Stimulated activated CD4-positive, alpha-beta T cell treated with anti-CD3 and anti-CD28 coated beads, Interleukin-4, amount 100 ng/mL, for 24 hours (primary cell): ENCODE results near the gene BPIFB1.

Experiments used
- DNase-seq: peaks from one replicate; pipeline ENCODE4 v3.0.0-alpha.2; 2020

The BPIFB1 gene

DNA sequence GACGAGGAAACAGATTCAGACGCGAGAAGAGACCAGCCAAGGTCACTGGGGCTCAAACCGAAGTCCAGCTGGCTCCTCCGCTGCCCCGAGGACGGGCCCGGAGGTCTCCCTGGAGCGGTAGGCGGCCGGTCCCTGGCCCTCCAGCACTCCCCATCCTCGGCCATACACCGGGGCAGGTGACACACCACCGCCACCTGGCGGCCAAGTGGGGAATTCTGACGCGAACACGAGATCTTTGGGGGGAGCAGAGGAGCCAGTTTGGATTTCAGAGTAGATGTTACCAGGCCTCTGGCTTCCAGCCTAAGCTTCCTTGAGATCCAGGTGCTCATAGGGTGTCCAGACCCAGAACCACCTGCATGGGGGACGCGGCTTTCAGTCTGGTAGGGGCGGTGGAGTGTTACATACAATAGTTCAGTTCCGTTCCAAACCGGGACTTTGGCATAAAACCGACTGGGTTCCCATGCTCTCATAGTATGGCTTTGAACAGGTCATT is 16.1 kb downstream of the BPIFB1 start:
- peak; percentile 75 for DNase-seq

GRCh38 chr20:33301192-33301930 is 18.3 kb downstream of the BPIFB1 start:
- DNase-seq, result no peak

DNA sequence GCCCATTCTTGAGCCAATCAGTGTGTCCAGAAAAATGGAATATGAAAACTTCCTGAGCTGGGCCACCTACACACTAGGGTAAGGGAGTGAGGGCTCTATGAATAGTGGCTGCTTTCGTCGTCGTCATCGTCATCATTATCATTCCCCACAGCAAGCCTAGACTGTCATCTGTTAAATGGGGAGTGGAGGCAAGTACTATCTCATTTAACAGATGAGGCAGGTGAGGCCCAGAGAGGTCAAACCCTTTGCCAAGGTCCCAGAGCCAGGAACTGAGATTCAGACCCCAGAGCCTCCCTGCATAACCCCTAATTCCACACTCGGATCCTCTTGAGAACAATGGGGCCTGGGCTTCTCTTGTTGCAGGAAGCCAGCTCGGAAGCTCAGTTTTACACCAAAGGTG is 20.6 kb downstream of the BPIFB1 start:
- DNase-seq, result no peak

DNA sequence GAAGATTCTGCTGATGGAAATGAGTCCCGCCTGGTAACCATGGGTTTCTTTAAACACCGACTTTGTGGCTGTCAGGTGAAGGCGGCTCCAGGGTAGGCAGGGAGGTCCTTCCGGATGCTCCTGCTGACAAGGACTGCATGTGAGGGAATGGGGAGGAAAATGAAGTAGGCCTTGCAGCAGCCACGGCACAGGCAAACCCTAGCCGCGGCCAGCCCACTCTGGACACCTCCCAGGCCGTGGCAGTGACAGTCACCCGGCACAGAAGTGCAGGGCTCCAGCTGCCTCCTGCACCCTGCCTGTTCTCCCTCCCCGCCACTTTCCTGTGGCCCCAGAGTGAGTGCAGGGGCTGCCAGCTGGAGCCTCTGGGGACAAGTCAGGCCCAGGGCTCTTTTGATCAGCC is 21.0 kb downstream of the BPIFB1 start:
- no peak for DNase-seq

DNA sequence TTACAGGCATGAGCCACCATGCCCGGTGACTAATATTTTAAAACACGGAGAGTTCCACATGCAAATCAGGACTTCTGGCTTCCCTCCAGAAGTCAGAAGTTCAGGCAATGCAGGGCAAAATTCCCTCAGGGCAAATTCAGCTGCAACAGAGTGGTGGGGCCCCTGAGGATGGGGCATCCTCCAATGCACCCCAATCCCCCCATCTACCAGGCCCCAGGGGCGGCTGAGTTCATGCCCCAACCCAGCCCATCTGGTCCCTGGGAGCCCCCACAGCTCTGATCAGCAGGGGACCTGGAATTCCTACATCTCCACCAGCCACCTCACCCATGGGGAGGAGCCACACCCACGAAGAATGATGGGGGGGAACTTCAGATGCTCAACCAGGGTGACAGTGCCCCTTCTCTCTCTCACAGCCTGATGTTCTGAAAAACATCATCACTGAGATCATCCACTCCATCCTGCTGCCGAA is 22.6 kb downstream of the BPIFB1 start:
- no peak for DNase-seq

- DNase-seq, result no peak
Observed at GRCh38 chr20:33306228-33306627, 23.2 kb downstream of the BPIFB1 start.

DNA sequence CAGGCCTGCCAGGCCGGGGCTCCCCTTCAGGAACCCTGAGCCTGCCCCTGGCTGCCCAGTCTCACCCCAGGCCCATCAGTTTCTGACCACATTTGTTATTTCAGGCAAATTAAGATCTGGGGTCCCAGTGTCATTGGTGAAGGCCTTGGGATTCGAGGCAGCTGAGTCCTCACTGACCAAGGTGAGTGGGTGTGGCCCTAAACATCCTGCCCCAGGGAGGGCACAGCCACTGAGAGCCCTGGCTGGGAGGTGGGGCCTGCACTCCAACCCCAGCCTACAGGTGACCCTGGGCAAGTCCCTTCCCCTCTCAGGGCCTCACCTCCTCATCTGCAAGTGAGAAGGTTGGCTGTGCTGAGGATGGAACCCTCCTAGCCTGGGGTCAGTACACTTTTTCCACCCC is 23.8 kb downstream of the BPIFB1 start:
- no peak for DNase-seq

DNA sequence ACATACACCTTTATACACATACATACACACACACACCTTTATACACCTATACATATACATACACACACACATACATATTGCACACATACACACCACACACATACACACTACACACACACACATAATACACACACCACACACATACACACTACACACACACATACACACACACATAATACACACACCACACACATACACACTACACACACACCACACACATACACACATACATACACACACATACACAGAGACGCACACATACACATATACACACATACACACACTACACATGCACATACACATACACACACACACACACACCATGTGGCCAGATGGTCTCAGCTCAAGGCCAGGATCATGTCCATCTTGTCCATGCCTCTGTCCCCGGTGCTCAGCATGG is 25.7 kb downstream of the BPIFB1 start:
- DNase-seq, result no peak

DNA sequence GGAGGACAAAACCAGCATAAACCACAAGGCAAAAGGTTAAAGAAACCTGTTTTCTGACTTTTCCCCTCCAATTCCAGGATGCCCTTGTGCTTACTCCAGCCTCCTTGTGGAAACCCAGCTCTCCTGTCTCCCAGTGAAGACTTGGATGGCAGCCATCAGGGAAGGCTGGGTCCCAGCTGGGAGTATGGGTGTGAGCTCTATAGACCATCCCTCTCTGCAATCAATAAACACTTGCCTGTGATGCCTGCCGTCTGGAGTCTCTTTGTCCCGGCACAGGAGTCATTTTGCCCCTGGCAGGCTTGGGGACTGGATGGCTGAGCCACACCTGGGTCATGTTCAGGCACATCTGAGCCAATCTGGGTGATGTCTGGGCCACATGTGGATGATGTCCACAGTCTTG is 26.6 kb downstream of the BPIFB1 start:
- DNase-seq, result no peak

DNA sequence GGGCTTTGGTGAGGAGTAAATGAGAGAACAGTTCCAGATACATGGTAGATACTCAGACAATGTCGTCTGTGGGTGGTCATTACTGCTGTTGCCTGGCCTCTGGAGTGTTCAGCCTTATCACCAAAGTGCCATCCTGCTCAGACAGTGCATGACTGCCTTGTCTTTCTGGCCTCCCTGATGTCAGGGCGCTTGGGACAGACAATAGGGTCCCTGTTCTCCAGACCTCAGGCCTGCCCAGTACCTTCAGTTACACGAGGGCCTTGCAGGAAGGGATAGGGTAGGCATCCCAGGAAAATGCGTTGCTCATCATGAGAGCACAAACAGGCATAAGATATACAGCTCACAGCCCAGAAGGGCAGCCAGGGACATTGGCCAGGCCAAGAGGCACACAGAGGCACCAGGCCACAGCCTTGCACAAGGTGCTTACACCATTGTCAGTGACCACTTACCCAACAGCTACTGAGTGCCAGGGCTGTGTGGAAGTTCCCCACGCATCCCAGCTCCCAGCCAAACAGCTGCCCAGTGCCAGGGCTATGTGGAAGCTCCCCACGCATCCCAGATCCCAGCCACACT is 27.4 kb downstream of the BPIFB1 start:
- DNase-seq, result no peak

- DNase-seq, result no peak
Observed at GRCh38 chr20:33311011-33311410, 28.0 kb downstream of the BPIFB1 start.

GRCh38 chr20:33311996-33312395 is 29.0 kb downstream of the BPIFB1 start:
- DNase-seq, result no peak

GRCh38 chr20:33312583-33312982 is 29.6 kb downstream of the BPIFB1 start:
- no peak for DNase-seq

DNA sequence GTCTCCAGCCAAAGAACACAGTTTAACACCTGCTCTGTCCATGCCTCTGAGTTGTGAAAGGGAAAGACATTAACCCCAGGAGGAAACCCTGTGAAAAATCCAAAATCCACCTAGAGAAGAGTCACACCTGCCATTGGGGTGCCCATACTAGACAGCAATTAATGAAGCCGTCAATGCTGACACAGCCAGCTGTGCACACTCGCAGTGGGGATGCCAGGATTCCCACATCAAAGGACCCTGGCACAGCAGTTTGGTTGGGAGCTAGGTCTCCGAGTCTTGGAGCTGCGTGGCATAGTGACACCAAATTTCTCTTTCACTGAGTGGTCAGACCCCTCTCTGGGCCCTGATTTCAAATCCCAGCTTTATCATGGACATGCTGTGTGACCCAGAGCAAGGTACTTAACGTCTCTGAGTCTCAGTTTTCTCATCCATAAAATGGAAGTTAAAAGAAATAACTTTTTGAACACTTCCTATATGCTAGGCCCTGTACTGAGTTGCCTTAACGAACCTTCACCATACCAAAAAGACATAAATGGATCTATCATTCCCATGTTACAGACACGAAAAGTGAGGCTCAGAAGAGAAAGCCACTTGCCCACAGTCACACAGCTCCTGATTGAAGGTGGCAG is 30.8 kb downstream of the BPIFB1 start:
- no peak for DNase-seq

- DNase-seq, result no peak
Observed at GRCh38 chr20:33316343-33316742, 33.3 kb downstream of the BPIFB1 start.

DNA sequence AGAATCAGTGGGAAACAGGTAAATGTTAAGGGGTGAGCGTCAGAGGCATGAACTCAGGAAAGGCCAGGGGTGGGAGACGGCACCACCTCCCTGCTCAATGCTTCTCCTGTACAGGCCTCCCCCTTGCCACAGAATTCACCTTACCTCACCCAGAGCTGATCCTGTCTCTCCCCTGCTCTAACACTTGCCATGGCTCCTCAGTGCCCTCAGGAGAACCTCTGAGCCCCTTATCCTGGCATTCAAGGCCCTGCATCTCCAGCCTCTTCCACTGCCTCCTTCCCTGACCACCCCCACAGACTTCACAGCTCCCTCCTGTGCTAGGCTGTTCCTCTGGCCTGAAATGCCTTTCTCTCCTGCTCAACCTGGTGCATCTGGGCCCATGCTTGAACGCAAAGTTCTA is 33.9 kb downstream of the BPIFB1 start:
- DNase-seq, result no peak

- DNase-seq, result no peak
Observed at GRCh38 chr20:33317424-33318095, 34.5 kb downstream of the BPIFB1 start.

- DNase-seq, result no peak
Observed at GRCh38 chr20:33318096-33318429, 35.0 kb downstream of the BPIFB1 start.

DNA sequence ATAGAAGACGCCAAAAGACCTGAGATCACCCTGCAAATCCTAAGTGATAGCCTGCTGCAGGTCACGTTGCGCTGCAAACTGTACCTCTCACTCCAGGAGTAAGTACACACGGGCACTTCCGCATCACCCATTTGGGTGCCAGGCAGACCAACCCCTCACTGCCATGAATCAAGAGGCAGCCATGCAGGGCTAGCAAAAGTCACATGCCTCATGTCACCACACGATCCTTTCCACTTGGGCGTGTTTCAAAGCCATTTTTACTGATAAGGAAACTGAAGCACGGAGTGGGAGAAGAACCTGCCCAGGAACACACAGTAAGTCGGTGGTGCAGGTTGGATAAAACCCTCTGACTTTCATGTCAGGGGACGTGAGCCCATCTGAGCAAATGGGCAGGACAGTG is 37.0 kb downstream of the BPIFB1 start:
- DNase-seq, result no peak

GRCh38 chr20:33322456-33322855 is 39.4 kb downstream of the BPIFB1 start:
- no peak for DNase-seq

DNA sequence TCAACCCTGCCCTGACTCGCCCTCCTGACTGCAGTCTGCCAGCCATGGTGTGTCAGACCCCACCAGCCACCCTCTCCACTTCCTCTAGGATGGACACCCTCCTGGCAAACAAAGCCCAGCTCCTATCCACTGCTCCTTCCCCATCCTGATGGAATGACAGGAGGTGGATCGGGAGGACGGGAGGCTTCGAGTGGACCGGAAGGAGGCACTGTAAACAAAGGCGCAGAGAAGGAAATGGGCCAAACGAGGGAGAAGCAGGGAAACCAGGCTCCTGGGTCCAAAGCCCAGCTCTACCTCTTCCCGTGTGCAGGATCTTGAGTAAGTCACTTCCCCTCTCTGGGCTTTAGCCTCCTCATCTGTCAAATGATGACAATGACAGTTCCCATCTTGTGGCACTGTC is 40.2 kb downstream of the BPIFB1 start:
- no peak for DNase-seq

DNA sequence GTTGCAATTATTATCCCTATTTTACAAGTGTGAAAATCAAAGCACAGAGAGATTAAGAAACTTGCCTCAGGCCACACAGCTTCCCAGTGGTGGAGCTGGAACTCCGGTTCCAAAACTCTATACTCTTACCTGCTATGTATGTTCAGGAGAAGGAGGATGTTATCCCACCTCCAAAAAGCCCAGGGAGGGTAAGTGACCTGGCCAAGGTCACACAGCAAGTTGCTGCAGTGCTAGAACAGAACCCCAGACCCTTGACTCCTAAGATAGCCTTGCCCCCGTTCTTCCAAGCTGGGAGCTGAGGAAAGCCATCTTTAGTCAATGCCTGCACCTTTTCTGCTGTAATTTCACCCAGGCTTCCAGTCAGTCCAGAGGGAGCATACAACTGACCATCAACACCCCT is 42.3 kb downstream of the BPIFB1 start:
- DNase-seq, result no peak
